Activated CD4-positive, alpha-beta T cell treated with anti-CD3 and anti-CD28 coated beads, Interleukin-2, amount 50 U/mL, for 1 hour (primary cell): ENCODE measurements around the gene BAAT.
"Not testable (repeated sequence)": the region's sequence is repeated elsewhere in the genome, so short reads cannot be mapped to it uniquely, and the experiment has no call there.

Source experiments
- DNase-seq: peaks from one replicate; pipeline ENCODE4 v3.0.0-alpha.2; 2020

Gene BAAT

GRCh38 chr9:101384873-101385536 is at the start of gene BAAT:
Gene BAAT, minus strand, starts transcription at chr9:101385006. Its CDS starts 13,602 bp downstream, at chr9:101371404.
- DNase-seq = not testable (repeated sequence)

GRCh38 chr9:101433229-101433628 is 48.4 kb upstream of the BAAT start:
- DNase-seq = no peak

- DNase-seq = no peak
Measured at GRCh38 chr9:101432740-101433139, 47.9 kb upstream of the BAAT start.

GRCh38 chr9:101432171-101432570 is 47.4 kb upstream of the BAAT start:
- DNase-seq = no peak

GRCh38 chr9:101429736-101430135 is 44.9 kb upstream of the BAAT start:
- DNase-seq = no peak

GRCh38 chr9:101428909-101429308 is 44.1 kb upstream of the BAAT start:
- DNase-seq = no peak

GRCh38 chr9:101427957-101428655 is 43.3 kb upstream of the BAAT start:
- DNase-seq = no peak

GRCh38 chr9:101427358-101427757 is 42.6 kb upstream of the BAAT start:
- DNase-seq = no peak

- DNase-seq = no peak
Measured at GRCh38 chr9:101421653-101422065, 36.9 kb upstream of the BAAT start.

- DNase-seq = no peak
Measured at GRCh38 chr9:101419863-101420262, 35.1 kb upstream of the BAAT start.

- DNase-seq = no peak
Measured at GRCh38 chr9:101418518-101419430, 34.0 kb upstream of the BAAT start.

GRCh38 chr9:101417977-101418376 is 33.2 kb upstream of the BAAT start:
- no peak for DNase-seq

- DNase-seq = no peak
Measured at GRCh38 chr9:101417389-101417788, 32.6 kb upstream of the BAAT start.

- no peak for DNase-seq
Measured at GRCh38 chr9:101415578-101415977, 30.8 kb upstream of the BAAT start.

- DNase-seq = no peak
Measured at GRCh38 chr9:101414839-101415238, 30.0 kb upstream of the BAAT start.

GRCh38 chr9:101409079-101409477 is 24.3 kb upstream of the BAAT start:
- DNase-seq = no peak

- DNase-seq = no peak
Measured at GRCh38 chr9:101408374-101409078, 23.7 kb upstream of the BAAT start.

GRCh38 chr9:101403516-101404285 is 18.9 kb upstream of the BAAT start:
- no peak for DNase-seq

- no peak for DNase-seq
Measured at GRCh38 chr9:101400120-101400519, 15.3 kb upstream of the BAAT start.

GRCh38 chr9:101399643-101399970 is 14.8 kb upstream of the BAAT start:
- DNase-seq = no peak

- DNase-seq = no peak
Measured at GRCh38 chr9:101398930-101399642, 14.3 kb upstream of the BAAT start.
